HUES6 (cell line): ENCODE measurements around the gene TMTC2.

Experiments used
- H3K27ac ChIP-seq: 2 replicates; pipeline ENCODE4 v1.7.0; 2013; ENCODE audit warnings: low read depth, mild to moderate bottlenecking, low read length, inconsistent platforms
- H3K27me3 ChIP-seq: 2 replicates; pipeline ENCODE4 v1.6.1; 2013; ENCODE audit warnings: low read length; ENCODE audit not compliant: control insufficient read depth, insufficient read depth
- H3K36me3 ChIP-seq: 2 replicates; pipeline ENCODE4 v1.6.1; 2013; ENCODE audit warnings: low read length; ENCODE audit not compliant: control insufficient read depth, insufficient read depth
- H3K4me1 ChIP-seq: 2 replicates; pipeline ENCODE4 v1.6.1; 2013; ENCODE audit warnings: low read length; ENCODE audit not compliant: control insufficient read depth, insufficient read depth
- H3K4me3 ChIP-seq: 2 replicates; pipeline ENCODE4 v1.5.1; 2013; ENCODE audit warnings: low read depth, low read length
- H3K9ac ChIP-seq: one replicate; pipeline ENCODE4 v1.6.1; 2013; ENCODE audit warnings: mild to moderate bottlenecking, low read length
- H3K9me3 ChIP-seq: 2 replicates; pipeline ENCODE4 v1.6.1; 2013; ENCODE audit warnings: low read depth, low read length; ENCODE audit not compliant: control insufficient read depth, insufficient read depth

Gene TMTC2

DNA sequence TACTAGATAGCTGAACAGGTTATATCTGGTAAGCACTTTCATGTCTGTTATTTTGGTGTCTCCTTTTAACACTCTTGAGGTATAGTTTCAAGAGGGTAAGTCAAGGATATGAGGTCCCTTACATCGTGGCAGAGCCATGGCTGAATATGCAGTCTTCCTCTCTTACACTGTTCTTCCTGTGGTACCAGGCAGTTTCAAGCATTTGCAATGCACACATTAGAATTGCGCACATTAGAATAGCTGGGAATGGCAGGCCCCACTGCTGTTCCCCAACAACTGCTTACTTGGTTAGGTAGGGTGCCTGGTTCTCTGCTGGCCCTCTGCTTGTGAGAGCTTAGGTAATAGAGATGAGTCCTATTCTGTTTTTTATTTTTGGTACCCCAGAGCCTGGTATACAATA lies 41.2 kb downstream of the TMTC2 start:
- no peak overlapping the region for H3K9ac ChIP-seq
- no peak overlapping the region for H3K27ac ChIP-seq
- H3K4me1 ChIP-seq: peaks cover 4% of the 10 kb centered on the region
- H3K9me3 ChIP-seq: peaks cover 9% of the 10 kb centered on the region; the same call in 1 of the 2 replicates
- no peaks in the 10 kb centered on the region for H3K27me3 ChIP-seq
- H3K36me3 ChIP-seq: peaks cover 1% of the 10 kb centered on the region; the same call in 1 of the 2 replicates
- no peak overlapping the region for H3K4me3 ChIP-seq

DNA sequence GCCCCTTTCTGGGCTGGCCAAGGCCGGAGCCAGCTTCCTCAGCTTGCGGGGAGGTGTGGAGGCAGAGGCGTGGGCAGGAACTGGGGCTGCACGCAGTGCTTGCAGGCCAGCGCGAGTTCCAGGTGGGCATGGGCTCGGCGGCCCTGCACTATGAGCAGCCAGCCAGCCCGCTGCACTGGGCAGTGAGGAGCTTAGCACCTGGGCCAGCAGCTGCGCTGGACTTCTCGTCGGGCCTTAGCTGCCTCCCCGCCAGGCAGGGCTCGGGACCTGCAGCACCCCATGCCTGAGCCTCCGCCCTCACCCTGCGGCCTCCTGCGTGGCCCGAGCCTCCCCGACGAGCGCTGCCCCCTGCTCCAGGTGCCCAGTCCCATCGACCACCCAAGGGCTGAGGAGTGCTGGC lies 42.0 kb downstream of the TMTC2 start:
- Histone ChIP-seq H3K27me3 (no peaks in the 10 kb centered on the region), H3K4me1 (peaks cover 4% of the 10 kb centered on the region), H3K9me3 (peaks cover 9% of the 10 kb centered on the region; the same call in 1 of the 2 replicates), H3K9ac (no peak overlapping the region), H3K36me3 (no peaks in the 10 kb centered on the region; the same call in 1 of the 2 replicates), H3K27ac (no peak overlapping the region), H3K4me3 (no peak overlapping the region)

DNA sequence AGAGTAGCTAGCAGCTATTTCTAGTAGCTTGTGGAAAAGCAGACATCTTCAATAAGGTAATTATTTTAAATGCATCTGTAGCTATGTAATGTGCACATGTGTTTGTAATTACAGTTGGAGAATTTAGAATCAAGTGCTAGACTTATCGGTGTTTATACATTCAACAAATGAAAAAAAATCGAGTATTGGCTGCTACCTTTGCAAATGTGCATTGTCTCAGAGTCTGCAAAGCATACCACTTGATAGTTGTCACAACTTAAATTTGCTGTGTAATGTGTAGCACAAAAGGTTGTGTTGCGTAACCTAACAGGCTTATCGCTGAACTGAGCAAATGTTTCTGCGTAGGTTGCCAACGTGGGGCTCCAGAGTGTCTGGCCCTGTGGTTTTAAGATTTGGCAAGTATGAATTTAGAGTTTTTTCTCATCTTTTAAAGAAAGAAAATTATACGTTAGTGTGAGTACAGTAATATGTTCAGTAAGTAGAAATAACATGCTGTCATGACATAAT lies 44.3 kb downstream of the TMTC2 start:
- H3K4me1 ChIP-seq: peaks cover 4% of the 10 kb centered on the region
- peaks cover 2% of the 10 kb centered on the region; the same call in 1 of the 2 replicates for H3K9me3 ChIP-seq
- H3K9ac ChIP-seq: no peak overlapping the region
- no peaks in the 10 kb centered on the region for H3K27me3 ChIP-seq
- no peak overlapping the region for H3K4me3 ChIP-seq
- no peaks in the 10 kb centered on the region; the same call in 1 of the 2 replicates for H3K36me3 ChIP-seq
- H3K27ac ChIP-seq: no peak overlapping the region

DNA sequence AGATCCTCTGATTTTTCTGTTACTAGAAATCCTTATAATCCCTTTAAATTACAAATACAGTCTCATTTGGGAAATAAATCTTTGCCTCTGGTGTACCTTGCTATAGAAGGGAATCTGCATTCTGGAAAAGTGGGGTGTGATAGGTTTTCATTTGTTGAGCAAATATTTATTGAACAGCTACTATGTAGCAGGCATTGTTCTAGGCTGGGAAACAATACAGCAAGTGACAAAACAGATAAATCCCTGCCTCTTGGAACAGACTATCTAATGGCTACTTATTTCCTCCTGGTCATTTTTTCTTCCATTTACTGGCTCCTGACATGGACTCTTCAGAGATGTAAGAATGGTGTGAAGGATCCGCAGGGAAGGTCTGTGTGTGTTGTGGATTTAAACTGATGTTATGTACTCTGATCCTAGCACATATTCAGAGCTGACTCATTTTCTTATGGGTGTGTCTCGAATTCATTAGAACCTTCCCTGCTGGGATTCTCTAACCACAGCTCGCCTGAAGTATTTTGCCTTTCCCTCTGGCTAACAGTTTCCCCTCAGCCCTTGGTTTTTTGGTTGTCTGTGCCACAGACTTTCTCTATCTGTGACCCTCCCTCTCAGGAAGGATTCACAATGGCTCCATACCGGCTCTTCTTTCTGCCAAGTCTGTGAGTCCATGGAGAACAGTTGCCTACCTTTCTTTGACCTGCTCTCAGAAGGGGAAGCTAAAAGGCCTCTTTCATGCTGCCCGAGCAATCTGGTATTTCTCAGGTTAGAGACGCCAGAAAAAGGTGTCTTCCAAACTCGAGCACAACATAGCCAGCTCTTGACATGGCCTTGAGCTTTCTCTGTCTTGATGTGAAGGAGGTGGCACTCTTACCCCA lies 53.7 kb downstream of the TMTC2 start:
- peaks cover 10% of the 10 kb centered on the region for H3K4me1 ChIP-seq
- no peaks in the 10 kb centered on the region for H3K9me3 ChIP-seq
- no peaks in the 10 kb centered on the region for H3K27me3 ChIP-seq
- H3K36me3 ChIP-seq: no peaks in the 10 kb centered on the region
- H3K27ac ChIP-seq: no peak overlapping the region
- no peak overlapping the region for H3K9ac ChIP-seq
- H3K4me3 ChIP-seq: no peak overlapping the region

DNA sequence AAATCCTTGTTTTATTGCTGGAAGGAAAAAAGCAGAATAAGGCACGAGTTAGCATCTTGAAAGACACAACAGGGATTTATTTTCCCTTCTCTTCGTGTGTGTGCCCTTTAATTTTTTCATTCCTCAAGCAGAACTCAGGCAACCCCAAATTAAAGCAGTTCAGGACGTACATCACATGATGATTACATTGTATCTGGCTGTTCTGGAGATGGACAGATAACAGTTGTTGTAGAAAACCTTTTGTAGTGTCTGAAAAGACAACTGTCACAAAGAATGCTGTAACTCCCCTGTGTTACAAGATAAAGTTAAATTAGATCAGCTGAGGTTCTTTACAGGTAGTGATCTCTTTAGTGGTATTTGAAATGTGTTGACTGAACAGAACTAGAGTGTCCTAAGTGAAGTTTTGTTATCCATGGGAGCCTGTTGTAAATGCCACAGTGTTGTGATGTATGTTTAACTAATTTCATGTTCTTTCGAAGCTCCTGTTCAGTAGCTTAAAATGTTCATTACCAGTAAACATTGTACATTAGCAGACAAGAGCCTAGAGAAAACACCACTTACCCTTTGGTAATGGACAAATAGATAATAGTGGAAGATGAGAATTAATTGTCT lies 58.5 kb downstream of the TMTC2 start:
- Histone ChIP-seq H3K36me3 (no peaks in the 10 kb centered on the region), H3K27ac (no peak overlapping the region), H3K4me1 (peaks cover 20% of the 10 kb centered on the region), H3K4me3 (no peak overlapping the region), H3K9me3 (no peaks in the 10 kb centered on the region), H3K27me3 (no peaks in the 10 kb centered on the region), H3K9ac (no peak overlapping the region)

DNA sequence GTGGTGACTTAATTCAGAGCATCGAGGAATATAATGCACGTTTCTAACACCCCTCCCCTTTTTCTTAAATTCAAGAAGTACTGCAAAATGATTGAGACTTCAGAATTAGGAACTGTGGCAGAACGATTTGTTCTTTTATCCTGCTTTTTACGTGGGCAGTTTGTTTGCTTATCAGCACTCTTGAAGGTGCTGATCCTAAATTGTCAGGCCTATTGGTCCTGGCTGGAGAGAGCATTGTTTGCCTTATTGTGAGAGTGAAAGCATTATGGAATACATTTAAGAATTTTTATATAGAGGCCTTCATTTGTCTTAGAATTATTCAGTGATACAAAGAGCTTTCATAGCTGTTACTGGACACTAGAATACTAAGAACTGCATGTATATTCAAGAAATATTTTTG lies 59.1 kb downstream of the TMTC2 start:
- H3K9me3 ChIP-seq: no peaks in the 10 kb centered on the region
- H3K27me3 ChIP-seq: no peaks in the 10 kb centered on the region
- H3K27ac ChIP-seq: no peak overlapping the region
- H3K4me1 ChIP-seq: peaks cover 14% of the 10 kb centered on the region
- H3K9ac ChIP-seq: no peak overlapping the region
- no peak overlapping the region for H3K4me3 ChIP-seq
- H3K36me3 ChIP-seq: no peaks in the 10 kb centered on the region

DNA sequence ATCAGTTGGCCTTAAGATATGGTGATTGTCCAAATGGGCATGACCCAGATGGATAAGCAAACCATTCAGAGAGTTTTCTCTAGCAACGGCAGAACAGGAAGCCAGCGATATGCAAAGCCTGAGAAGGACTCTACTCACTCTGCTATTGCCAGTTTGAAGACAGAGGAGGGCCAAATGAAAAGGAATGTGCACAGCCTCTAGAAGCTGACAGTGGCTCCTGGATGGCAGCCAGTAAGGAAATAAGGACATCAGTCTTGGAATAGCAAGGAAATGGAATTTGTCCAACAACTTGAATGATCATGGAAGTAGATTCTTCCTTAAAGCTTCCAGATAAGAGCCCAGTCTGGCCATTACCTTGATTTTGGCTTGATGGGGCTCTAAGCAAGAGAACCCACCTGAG lies 60.0 kb downstream of the TMTC2 start:
- no peak overlapping the region for H3K4me3 ChIP-seq
- H3K4me1 ChIP-seq: peaks cover 12% of the 10 kb centered on the region
- H3K27me3 ChIP-seq: no peaks in the 10 kb centered on the region
- no peaks in the 10 kb centered on the region for H3K36me3 ChIP-seq
- H3K9ac ChIP-seq: no peak overlapping the region
- no peak overlapping the region for H3K27ac ChIP-seq
- no peaks in the 10 kb centered on the region for H3K9me3 ChIP-seq

DNA sequence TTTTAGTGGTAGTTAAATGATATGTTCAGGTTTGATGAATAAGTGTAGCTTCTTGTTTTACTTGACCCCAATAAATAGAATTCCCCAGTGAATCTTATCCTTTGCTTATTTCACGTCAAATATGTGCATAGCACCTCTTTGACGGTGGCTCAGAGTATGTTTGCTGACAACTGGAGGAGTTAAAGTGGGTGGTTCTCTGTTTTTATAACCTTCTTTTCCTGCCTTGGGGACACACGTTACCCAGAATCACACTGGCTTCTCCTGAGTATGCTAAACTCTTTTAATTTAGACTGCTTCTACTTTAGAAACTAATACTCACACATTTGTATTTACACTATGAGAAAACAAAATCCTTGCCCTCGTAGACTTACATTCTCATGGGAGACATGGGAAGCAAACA lies 62.3 kb downstream of the TMTC2 start:
- Histone ChIP-seq H3K27me3 (no peaks in the 10 kb centered on the region), H3K27ac (no peak overlapping the region)

DNA sequence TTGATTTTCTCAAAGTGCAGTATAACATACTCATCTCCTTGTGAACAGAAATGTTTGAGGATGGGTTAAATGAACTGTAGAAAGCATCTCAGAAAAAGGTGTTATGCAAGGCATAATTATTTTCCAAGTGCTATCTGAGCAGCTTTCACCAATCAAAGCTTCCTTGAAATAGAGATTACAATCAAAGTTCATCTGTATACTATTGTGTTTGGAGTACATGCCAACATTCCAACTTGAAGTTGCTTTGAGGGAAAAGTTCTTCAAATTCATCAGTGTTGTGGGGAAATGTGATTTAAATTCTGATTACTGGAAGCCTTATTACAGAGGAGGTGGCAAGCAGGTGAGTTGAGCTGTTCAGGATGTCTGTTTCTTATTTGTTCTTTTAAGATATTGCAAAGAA lies 68.2 kb downstream of the TMTC2 start:
- no peaks in the 10 kb centered on the region; the same call in 1 of the 2 replicates for H3K27me3 ChIP-seq
- no peaks in the 10 kb centered on the region for H3K9me3 ChIP-seq
- H3K9ac ChIP-seq: no peak overlapping the region
- H3K4me1 ChIP-seq: peaks cover 20% of the 10 kb centered on the region
- H3K4me3 ChIP-seq: no peak overlapping the region
- H3K27ac ChIP-seq: no peak overlapping the region
- H3K36me3 ChIP-seq: no peaks in the 10 kb centered on the region

More for the DNA sequence above, 62.3 kb downstream of the TMTC2 start:
- Histone ChIP-seq H3K4me1 (peaks cover 12% of the 10 kb centered on the region), H3K9ac (no peak overlapping the region), H3K36me3 (no peaks in the 10 kb centered on the region), H3K9me3 (no peaks in the 10 kb centered on the region), H3K4me3 (no peak overlapping the region)

DNA sequence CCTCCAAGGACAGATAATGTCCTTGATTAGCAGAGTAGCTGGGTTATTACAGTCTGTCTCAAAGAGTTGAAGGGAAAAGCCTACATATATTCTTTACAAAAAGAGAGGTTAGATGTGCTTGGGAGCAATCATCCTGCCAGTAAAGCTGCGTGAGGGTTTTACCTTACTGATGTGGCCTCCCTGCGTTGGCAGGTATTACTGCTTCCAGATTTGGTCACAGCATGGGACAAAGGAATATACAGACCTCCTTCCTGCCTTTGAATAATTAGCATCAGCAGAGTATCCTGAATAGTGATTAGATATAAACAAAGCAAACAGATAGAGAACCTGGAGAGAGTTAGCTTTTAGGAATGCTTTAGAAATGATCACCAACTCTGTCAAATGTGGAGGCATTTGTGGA lies 69.6 kb downstream of the TMTC2 start:
- no peaks in the 10 kb centered on the region for H3K9me3 ChIP-seq
- no peak overlapping the region for H3K4me3 ChIP-seq
- peaks cover 20% of the 10 kb centered on the region for H3K4me1 ChIP-seq
- no peaks in the 10 kb centered on the region; the same call in 1 of the 2 replicates for H3K27me3 ChIP-seq
- H3K27ac ChIP-seq: no peak overlapping the region
- no peaks in the 10 kb centered on the region for H3K36me3 ChIP-seq
- no peak overlapping the region for H3K9ac ChIP-seq

DNA sequence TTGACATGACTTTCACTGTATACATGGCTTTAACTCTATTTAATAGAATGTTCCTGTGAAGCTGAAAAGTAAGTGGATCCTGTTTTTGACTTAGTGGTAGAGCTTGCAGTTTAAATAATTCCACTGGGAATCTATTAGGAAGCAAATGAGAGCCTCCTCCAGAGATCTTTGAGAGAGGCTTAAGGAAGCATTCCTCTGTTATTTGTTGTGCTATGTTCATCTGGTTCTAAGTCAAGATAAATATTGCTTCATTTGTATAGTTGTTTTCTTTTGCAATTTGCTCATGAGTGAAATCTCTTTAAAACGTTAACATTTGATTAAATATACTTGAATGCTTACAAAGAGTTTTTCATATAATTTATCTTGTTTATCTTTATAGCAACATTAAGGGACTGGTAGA lies 70.4 kb downstream of the TMTC2 start:
- no peak overlapping the region for H3K27ac ChIP-seq
- H3K9ac ChIP-seq: no peak overlapping the region
- no peak overlapping the region for H3K4me3 ChIP-seq
- H3K36me3 ChIP-seq: no peaks in the 10 kb centered on the region
- peaks cover 20% of the 10 kb centered on the region for H3K4me1 ChIP-seq
- H3K27me3 ChIP-seq: no peaks in the 10 kb centered on the region; the same call in 1 of the 2 replicates
- H3K9me3 ChIP-seq: no peaks in the 10 kb centered on the region
